Subcutaneous adipose tissue (tissue), 4 donors: ENCODE results near the gene CCDC120. TPM values are rescaled to one million over a fixed set of nuclear protein-coding genes. Genes with fewer than 3 reads are reported as not detected.

Experiments
- CTCF ChIP-seq: fragments of 450-650 bp; IDR thresholded peaks from one replicate; pipeline ENCODE4 v1.5.1; 2016; ENCODE audit warnings: low read depth, mild to moderate bottlenecking, control low read depth, antibody characterized with exemption, moderate library complexity
- total RNA-seq, 4 donors: library from RNA; depleted of rRNA; stranded (reverse); fragments of >200 nt; gene quantifications; one replicate each; pipeline ENCODE4 v1.1.0, GENCODE V29; 2016

Gene CCDC120
- total RNA-seq, 4 donors from 2014 or later, result 0.44 to 3.1 (median 1.2) TPM

- TF ChIP-seq CTCF, result no peak
Observed at GRCh38 chrX:49054073-49054762, 4.6 kb upstream of the CCDC120 start.

- no peak for TF ChIP-seq CTCF
Observed at GRCh38 chrX:49059201-49059600, 402 bp downstream of the CCDC120 start.

- TF ChIP-seq CTCF, result no peak
Observed at GRCh38 chrX:49059681-49060085, 884 bp downstream of the CCDC120 start.

- no peak for TF ChIP-seq CTCF
Observed at GRCh38 chrX:49060914-49061313, 2.1 kb downstream of the CCDC120 start.

- TF ChIP-seq CTCF, result no peak
Observed at GRCh38 chrX:49061490-49061889, 2.7 kb downstream of the CCDC120 start.

GRCh38 chrX:49061916-49062315, 3.1 kb downstream of the CCDC120 start:
- no peak for TF ChIP-seq CTCF

- TF ChIP-seq CTCF, result no peak
Observed at GRCh38 chrX:49063715-49064114, 4.9 kb downstream of the CCDC120 start.
